Duodenal mucosa (tissue), 2 donors: ENCODE measurements around the gene BARD1.
"Not testable (repeated sequence)": the region's sequence is repeated elsewhere in the genome, so short reads cannot be mapped to it uniquely, and the experiment has no call there.

Experiments
- H3K27ac ChIP-seq: one replicate; pipeline ENCODE4 v1.7.0; 2013; ENCODE audit warnings: low read depth, low read length
- H3K27me3 ChIP-seq, 2 donors: one replicate each; pipeline ENCODE4 v1.7.0; 2013; ENCODE audit warnings: low read length in 2 of 2, control low read depth in 1 of 2; ENCODE audit not compliant: insufficient read depth in 2 of 2, control insufficient read depth in 1 of 2
- H3K36me3 ChIP-seq, 2 donors: one replicate each; pipeline ENCODE4 v1.7.0; 2013; ENCODE audit warnings: low read length in 2 of 2, control low read depth in 1 of 2; ENCODE audit not compliant: insufficient read depth in 2 of 2, control insufficient read depth in 1 of 2
- H3K4me1 ChIP-seq, 2 donors: one replicate each; pipeline ENCODE4 v1.7.0; 2013; ENCODE audit warnings: low read length in 2 of 2, control low read depth in 1 of 2; ENCODE audit not compliant: insufficient read depth in 2 of 2, control insufficient read depth in 1 of 2
- H3K4me3 ChIP-seq, 2 donors: one replicate each; pipeline ENCODE4 v1.7.0; 2013; ENCODE audit warnings: low read length in 2 of 2, low read depth in 1 of 2
- H3K9ac ChIP-seq, 2 donors: one replicate each; pipeline ENCODE4 v1.7.0; 2013; ENCODE audit warnings: low read length in 2 of 2, low read depth in 1 of 2
- H3K9me3 ChIP-seq, 2 donors: one replicate each; pipeline ENCODE4 v1.7.0; 2013; ENCODE audit warnings: low read length in 2 of 2, control low read depth in 1 of 2; ENCODE audit not compliant: control insufficient read depth in 1 of 2

Gene BARD1

DNA sequence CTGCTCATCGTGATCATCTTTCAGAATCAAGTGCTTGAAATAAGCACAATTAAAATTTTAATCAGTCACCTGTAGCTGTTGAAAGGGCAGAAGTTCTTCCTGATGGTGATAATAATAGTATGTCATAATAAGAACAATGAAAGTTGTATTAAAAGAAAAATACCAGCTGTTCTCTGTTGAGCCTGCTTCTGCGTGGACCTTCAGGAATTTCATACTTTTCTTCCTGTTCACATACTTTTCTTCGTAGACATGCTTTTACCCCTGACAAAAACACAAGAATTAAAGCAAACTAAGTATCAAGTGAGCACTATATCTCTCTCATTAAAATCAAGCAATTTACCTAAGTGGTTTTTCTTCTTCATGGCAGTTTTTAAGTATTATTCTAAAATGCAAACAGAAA lies 79.2 kb downstream of the BARD1 start:
- H3K9me3 ChIP-seq, result no peaks in the 10 kb centered on the region
- H3K36me3 ChIP-seq, result peaks cover 0 to 16% of the 10 kb centered on the region in 2 donors
- no peak overlapping the region for H3K9ac ChIP-seq
- H3K27ac ChIP-seq, result no peak overlapping the region
- H3K27me3 ChIP-seq, result no peaks in the 10 kb centered on the region
- no peak overlapping the region for H3K4me3 ChIP-seq
- no peaks in the 10 kb centered on the region for H3K4me1 ChIP-seq

DNA sequence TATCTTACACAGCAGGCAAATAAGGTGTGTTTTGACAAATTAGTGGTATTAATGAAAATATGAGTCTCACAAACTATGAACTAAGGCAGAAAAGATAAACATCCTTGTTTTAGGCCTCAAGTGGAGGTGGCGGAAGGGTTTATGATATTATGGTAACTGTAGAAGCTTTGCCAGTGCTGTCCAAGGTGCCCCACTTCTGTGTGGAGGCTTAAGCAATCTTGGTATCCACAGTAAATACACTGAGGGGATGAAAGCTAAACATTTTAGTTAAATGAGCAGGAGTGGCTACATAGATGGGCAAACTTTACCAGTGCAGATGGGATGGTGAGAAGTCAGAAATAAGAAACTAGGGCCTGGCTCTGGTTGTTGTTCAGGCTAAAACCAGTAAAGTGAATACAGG lies 84.7 kb downstream of the BARD1 start:
- Histone ChIP-seq H3K27ac (no peak overlapping the region), H3K4me1 (no peaks in the 10 kb centered on the region), H3K9me3 (no peaks in the 10 kb centered on the region), H3K36me3 (peaks cover 0 to 13% of the 10 kb centered on the region in 2 donors), H3K9ac (no peak overlapping the region), H3K27me3 (no peaks in the 10 kb centered on the region), H3K4me3 (no peak overlapping the region)

DNA sequence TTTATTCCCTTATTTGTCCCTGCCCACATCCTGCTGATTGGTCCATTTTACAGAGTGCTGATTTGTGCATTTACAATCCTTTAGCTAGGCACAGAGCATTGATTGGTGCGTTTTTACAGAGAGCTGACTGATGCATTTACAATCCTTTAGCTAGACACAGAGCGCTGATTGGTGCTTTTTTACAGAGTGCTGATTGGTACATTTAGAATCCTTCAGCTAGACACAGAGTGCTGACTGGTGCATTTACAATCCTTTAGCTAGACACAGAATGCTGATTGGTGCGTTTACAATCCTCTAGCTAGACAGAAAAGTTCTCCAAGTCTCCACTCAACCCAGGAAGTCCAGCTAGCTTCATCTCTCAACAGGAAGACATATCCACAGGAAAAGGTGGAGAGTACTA lies 91.6 kb downstream of the BARD1 start:
- H3K36me3 ChIP-seq, H3K27me3 ChIP-seq, H3K4me3 ChIP-seq, H3K9me3 ChIP-seq, H3K9ac ChIP-seq, H3K4me1 ChIP-seq, H3K27ac ChIP-seq: not testable (repeated sequence)

DNA sequence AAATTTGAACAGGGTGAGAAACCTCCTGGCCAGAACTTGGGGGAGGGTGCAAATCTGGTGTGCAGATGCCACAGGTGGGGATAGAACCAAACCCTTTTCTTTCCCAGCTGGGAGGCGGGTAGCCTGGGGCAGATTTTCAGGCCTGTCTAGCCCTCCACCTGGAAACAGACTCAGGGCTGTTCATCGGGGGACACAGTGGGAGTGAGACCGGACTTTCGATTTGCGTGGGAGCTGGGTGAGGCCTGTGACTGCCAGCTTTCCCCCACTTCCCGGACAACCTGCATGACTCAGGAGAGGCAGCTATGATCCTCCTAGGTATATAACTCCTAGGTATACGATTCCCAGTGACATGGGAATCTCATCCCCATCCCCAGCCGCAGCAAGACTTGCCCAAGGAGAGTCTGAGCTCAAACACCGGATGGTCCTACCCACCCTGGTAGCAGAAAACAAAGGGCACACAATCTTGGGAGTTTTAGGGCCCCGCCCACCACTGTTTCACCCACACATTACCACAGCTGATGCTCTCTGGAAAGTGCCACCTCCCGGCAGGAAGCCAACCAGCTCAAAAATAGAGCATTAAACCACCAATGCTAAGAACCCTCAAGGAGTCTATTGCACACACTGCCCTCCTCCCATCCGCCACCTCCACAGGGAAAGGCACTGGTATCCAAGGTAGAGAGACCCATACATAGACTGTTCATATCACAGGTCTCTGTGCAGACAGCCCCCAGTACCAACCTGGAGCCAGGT lies 92.5 kb downstream of the BARD1 start:
- no peaks in the 10 kb centered on the region for H3K9me3 ChIP-seq
- no peak overlapping the region for H3K9ac ChIP-seq
- no peak overlapping the region for H3K27ac ChIP-seq
- no peaks in the 10 kb centered on the region for H3K36me3 ChIP-seq
- H3K4me1 ChIP-seq, result no peaks in the 10 kb centered on the region
- no peaks in the 10 kb centered on the region for H3K27me3 ChIP-seq
- no peak overlapping the region for H3K4me3 ChIP-seq

DNA sequence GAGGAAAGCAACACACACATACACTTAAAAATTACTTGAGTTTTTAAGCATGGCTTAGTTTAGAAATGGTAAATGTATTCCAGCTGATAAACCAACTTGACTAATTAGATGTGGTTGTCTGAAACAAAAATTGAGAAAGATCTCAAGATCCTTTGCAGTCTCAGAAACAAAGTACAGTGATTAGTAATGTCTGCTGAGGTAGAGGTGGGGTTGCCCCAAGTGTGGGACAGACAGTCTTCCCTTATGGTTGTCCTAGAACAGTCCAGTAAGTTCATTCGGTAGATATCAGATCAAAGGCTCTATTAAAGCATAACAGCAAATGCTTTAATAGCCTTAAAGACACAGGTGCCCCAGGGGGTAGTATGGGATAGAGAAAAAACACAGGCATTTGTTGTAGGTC lies 94.5 kb downstream of the BARD1 start:
- Histone ChIP-seq H3K9ac (no peak overlapping the region), H3K36me3 (no peaks in the 10 kb centered on the region), H3K4me3 (no peak overlapping the region), H3K4me1 (no peaks in the 10 kb centered on the region), H3K9me3 (no peaks in the 10 kb centered on the region), H3K27me3 (no peaks in the 10 kb centered on the region), H3K27ac (no peak overlapping the region)

DNA sequence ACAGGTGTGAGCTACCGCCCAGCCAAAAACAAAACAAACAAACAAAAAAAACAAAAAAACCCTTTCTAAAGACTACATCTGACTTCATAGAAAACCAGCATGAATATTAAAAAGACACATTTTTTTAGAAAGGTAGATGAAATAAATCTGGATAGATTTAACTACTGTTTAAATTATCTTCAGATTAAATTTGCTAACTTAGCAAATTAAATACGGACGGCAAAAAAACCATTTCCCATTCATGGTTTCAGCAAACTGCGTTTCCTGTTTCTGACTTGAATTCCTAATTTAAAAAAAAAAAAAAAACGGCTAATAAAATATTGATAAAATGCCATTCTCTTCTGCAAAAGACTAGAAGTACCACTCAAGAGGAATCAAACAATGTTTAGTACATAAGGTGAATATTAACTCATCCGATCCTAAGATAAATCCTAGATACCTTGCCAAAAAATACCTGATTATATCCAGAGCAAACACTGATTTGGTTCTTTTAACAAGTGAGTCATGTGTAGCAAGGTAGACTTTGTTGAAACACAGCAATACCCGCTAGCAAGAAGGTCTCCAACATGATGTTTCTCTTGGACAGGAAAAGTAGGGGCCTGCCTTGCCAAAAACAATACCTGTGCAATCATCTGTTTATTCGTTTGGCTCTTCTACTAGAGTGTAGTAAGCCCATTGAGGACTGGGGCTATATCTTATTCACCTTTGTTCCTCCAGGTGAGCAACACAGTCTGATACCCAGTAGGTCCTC lies 96.2 kb downstream of the BARD1 start:
- H3K4me3 ChIP-seq, result no peak overlapping the region
- H3K36me3 ChIP-seq, result no peaks in the 10 kb centered on the region
- no peaks in the 10 kb centered on the region for H3K4me1 ChIP-seq
- no peaks in the 10 kb centered on the region for H3K9me3 ChIP-seq
- H3K27ac ChIP-seq, result no peak overlapping the region
- no peaks in the 10 kb centered on the region for H3K27me3 ChIP-seq
- no peak overlapping the region for H3K9ac ChIP-seq

DNA sequence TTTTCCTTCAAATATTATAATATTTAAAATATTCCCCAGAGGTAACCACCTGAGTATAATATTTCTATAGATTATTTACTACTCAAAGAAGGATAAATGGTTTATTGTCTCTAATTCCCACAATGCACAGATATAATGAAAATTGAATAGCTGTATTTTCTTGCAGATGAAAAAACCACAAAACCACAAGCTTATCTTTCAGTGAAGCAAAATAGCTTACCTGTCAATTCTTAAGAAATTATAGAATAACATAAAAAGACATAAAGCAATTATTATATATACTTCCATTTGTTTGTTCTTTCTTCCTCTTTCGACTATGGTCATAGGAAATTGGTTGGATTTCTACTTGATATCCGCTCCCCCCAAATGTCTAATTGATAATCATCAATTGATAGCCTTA lies 98.8 kb downstream of the BARD1 start:
- no peaks in the 10 kb centered on the region for H3K4me1 ChIP-seq
- H3K27me3 ChIP-seq, result no peaks in the 10 kb centered on the region
- H3K27ac ChIP-seq, result no peak overlapping the region
- H3K9ac ChIP-seq, result no peak overlapping the region
- no peaks in the 10 kb centered on the region for H3K9me3 ChIP-seq
- H3K4me3 ChIP-seq, result no peak overlapping the region
- H3K36me3 ChIP-seq, result no peaks in the 10 kb centered on the region

DNA sequence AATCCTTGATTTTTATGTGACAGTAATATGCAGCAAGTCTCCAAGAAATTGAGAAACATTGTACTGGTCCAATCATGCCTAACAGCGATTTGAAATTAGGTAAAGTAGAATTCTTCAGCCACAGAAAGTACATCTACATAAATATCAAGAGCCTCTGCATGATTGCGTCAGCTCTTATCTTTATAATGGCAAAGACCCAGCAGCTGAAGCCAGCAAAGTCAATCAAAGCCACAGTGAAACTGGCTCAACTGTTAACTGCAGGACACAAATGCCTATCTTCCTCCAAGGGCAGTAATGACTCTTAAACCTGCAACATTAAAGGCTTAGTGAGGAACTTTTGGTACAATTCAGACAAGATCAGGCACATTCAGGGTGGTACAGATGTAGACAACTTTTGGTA lies 102.5 kb downstream of the BARD1 start:
- no peak overlapping the region for H3K4me3 ChIP-seq
- no peak overlapping the region for H3K27ac ChIP-seq
- no peaks in the 10 kb centered on the region for H3K36me3 ChIP-seq
- no peaks in the 10 kb centered on the region for H3K9me3 ChIP-seq
- H3K27me3 ChIP-seq, result no peaks in the 10 kb centered on the region
- H3K4me1 ChIP-seq, result no peaks in the 10 kb centered on the region
- H3K9ac ChIP-seq, result no peak overlapping the region

DNA sequence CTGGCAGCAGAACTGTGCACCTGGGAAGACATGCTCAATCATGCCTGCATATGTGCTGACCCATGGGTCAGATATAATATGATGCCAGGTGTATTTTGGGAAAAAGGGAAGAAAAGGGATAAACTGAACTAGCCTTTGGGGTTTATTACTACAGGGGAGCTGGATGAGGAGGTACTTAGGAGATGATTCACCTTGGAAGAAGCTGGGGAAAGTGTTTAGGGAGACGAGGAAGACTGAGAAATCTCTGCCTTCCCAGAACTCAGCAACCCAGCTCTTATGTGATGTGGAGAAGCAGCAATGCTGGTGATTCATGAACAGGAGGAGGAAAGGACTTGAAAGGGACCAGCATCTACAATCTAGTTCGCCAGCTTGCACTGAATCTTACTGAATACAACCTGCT lies 110.2 kb downstream of the BARD1 start:
- Histone ChIP-seq H3K4me1 (no peaks in the 10 kb centered on the region), H3K9me3 (peaks cover 0 to 2% of the 10 kb centered on the region in 2 donors), H3K4me3 (no peak overlapping the region)

DNA sequence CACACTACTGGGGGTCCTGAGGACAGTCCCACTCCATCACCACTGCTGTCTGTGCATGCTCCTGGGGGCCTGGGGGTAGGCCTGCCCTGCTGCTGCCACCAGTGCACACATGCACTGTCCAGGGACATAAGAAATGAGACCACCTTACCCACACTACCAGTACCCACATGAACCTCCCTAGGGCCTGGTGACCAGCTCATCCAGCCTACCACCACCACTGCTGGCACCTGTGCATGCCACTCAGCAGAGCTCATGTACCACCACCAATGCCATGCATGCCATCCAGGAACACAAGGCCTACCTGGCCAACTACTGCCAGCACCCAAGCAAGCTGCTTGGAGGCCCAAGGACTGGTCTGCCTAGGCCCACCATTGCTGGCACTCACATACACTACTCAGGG lies 112.8 kb downstream of the BARD1 start:
- Histone ChIP-seq H3K27ac (no peak overlapping the region), H3K27me3 (no peaks in the 10 kb centered on the region), H3K9ac (no peak overlapping the region), H3K4me3 (no peak overlapping the region), H3K4me1 (no peaks in the 10 kb centered on the region), H3K9me3 (peaks cover 0 to 2% of the 10 kb centered on the region in 2 donors), H3K36me3 (no peaks in the 10 kb centered on the region)

More for the DNA sequence above, 110.2 kb downstream of the BARD1 start:
- Histone ChIP-seq H3K27ac (no peak overlapping the region), H3K27me3 (no peaks in the 10 kb centered on the region), H3K36me3 (no peaks in the 10 kb centered on the region), H3K9ac (no peak overlapping the region)
